ENCODE measurements around the gene PCNX2. TPM values are rescaled to one million over a fixed set of nuclear protein-coding genes. Genes with fewer than 3 reads are reported as not detected.

PCNX2 gene
- total RNA-seq, 1 donor from 2014 or later: 29.5 TPM

DNA sequence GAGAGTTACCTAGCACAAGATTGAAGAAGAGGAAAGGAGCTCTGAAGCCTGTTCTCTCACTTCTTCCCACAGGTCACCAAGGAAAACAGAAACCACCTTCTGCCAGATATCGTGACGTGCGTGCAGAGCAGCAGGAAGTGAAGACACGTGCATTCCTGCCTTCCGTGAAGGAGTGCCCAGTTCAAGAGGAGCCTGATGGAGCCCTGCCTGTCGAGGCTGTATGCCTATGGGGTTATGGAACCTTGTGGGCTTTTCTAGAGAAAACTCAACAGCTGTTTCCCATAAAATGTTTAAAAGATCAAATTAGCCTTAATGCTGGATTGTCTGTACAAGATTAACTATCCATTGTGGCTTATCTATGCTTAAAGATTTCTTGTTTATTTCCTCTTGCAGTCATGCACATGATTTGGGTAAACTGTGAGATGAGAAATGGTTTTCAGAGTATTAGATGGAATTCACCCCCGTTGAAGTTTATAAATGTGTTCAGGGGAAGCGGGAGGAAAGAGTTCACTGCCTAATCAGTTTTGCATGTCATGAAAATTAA is 317.4 kb downstream of the PCNX2 start:
- Histone ChIP-seq H3K36me3 (ENCODE audit: control insufficient read depth, insufficient read depth, low read length) (no peaks in the 10 kb centered on the region), H3K27me3 (ENCODE audit: control insufficient read depth, insufficient read depth, low read length) (no peaks in the 10 kb centered on the region), H3K4me3 (ENCODE audit: low read depth, low read length) (no peak overlapping the region)
- no peak for DNase-seq (ENCODE audit: low read depth)
- TF ChIP-seq, protein P1, sequence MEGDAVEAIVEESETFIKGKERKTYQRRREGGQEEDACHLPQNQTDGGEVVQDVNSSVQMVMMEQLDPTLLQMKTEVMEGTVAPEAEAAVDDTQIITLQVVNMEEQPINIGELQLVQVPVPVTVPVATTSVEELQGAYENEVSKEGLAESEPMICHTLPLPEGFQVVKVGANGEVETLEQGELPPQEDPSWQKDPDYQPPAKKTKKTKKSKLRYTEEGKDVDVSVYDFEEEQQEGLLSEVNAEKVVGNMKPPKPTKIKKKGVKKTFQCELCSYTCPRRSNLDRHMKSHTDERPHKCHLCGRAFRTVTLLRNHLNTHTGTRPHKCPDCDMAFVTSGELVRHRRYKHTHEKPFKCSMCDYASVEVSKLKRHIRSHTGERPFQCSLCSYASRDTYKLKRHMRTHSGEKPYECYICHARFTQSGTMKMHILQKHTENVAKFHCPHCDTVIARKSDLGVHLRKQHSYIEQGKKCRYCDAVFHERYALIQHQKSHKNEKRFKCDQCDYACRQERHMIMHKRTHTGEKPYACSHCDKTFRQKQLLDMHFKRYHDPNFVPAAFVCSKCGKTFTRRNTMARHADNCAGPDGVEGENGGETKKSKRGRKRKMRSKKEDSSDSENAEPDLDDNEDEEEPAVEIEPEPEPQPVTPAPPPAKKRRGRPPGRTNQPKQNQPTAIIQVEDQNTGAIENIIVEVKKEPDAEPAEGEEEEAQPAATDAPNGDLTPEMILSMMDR (IDR thresholded peaks at IDR 0.05; ENCODE audit: insufficient read depth, low read length, poor library complexity, severe bottlenecking): no peak

DNA sequence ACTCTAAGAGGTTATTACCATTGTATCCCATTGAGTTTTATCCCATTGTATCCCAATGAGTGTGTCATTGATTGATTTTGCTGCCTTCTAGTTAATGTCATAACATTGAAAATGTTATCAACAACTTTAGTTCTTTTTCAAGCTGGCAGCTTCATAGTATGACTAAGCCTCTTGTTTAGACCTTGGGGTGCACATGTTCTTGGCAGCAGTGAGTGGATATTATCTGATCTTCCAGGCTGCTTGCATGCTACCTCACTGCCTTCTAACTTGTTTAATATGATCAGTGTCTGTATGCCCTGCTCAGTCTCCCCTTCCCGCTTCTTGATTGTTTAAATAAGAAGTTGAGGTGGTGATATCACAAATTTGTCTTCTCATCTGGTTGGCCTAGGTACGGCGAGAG is 320.6 kb downstream of the PCNX2 start:
- TF ChIP-seq, protein P1 (IDR thresholded peaks at IDR 0.05; ENCODE audit: insufficient read depth, low read length, poor library complexity, severe bottlenecking): no peak
- Histone ChIP-seq H3K4me3 (ENCODE audit: low read depth, low read length) (no peak overlapping the region), H3K27me3 (ENCODE audit: control insufficient read depth, insufficient read depth, low read length) (no peaks in the 10 kb centered on the region), H3K36me3 (ENCODE audit: control insufficient read depth, insufficient read depth, low read length) (peaks cover 2% of the 10 kb centered on the region)
- no peak for DNase-seq (ENCODE audit: low read depth)

DNA sequence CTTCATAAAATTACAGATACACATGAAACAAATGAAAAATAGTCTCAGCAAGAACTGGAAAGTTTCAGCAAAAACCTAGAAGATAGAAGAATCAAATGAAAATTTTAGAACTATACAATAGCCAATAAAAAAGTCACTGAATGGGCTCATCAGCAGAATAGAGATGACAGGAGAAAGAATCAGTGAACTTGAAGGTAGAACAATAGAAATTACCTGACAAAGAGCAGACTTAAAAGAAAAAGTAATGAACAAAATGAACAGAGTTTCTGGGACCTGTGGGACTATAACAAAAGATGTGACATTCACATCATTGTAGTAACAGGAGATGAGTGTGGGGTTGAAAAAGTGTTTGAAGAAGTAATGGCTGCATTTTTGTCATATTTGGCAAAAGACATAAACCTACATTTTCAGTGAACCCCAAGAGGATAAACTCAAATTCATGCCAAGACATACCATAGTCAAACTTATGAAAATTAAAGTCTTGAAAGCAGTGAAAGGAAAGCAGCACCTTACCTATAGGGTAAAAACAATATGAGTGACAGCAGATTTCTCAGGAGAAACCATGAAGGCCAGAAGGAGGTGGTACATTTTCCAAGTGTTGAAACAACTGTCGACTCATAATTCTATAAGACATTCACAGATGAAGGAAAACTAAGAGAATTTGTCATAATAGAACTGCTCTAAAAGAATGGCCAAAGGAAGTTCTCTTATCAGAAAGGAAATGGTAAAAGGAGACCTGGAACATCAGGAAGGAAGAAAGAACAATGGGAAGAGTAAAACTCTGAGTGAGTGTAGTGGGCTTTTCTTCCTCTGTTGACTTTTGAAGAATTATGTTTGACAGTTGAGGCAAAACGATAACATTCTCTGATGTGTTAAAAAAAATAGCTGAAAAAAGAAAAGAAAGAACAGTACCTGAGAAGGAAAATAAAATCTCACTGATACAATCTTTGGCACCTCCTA is 321.6 kb downstream of the PCNX2 start:
- Histone ChIP-seq H3K36me3 (ENCODE audit: control insufficient read depth, insufficient read depth, low read length) (peaks cover 2% of the 10 kb centered on the region), H3K27me3 (ENCODE audit: control insufficient read depth, insufficient read depth, low read length) (no peaks in the 10 kb centered on the region), H3K4me3 (ENCODE audit: low read depth, low read length) (no peak overlapping the region)
- no peak for DNase-seq (ENCODE audit: low read depth)
- TF ChIP-seq, protein P1 (IDR thresholded peaks at IDR 0.05; ENCODE audit: insufficient read depth, low read length, poor library complexity, severe bottlenecking): no peak

GRCh38 chr1:232970508-232970907 is 325.0 kb downstream of the PCNX2 start:
- Histone ChIP-seq H3K27me3 (ENCODE audit: control insufficient read depth, insufficient read depth, low read length) (no peaks in the 10 kb centered on the region), H3K36me3 (ENCODE audit: control insufficient read depth, insufficient read depth, low read length) (peaks cover 2% of the 10 kb centered on the region), H3K4me3 (ENCODE audit: low read depth, low read length) (no peak overlapping the region)
- DNase-seq (ENCODE audit: low read depth): no peak
- TF ChIP-seq, protein P1 (IDR thresholded peaks at IDR 0.05; ENCODE audit: insufficient read depth, low read length, poor library complexity, severe bottlenecking): no peak

- Histone ChIP-seq H3K4me3 (ENCODE audit: low read depth, low read length) (no peak overlapping the region), H3K36me3 (ENCODE audit: control insufficient read depth, insufficient read depth, low read length) (peaks cover 2% of the 10 kb centered on the region), H3K27me3 (ENCODE audit: control insufficient read depth, insufficient read depth, low read length) (no peaks in the 10 kb centered on the region)
- DNase-seq (ENCODE audit: low read depth): no peak
- TF ChIP-seq, protein P1 (IDR thresholded peaks at IDR 0.05; ENCODE audit: insufficient read depth, low read length, poor library complexity, severe bottlenecking): no peak
Observed at GRCh38 chr1:232969799-232970198, 325.7 kb downstream of the PCNX2 start.
